ENCODE results near the gene ADGRA1. TPM values are rescaled to one million over a fixed set of nuclear protein-coding genes. Genes with fewer than 3 reads are reported as not detected.

Gene ADGRA1
- total RNA-seq, 4 donors from 2014 or later: not detected

- intact Hi-C loops (cut with DNase I): no loop called here
- peaks cover 0 to 75% (median 0%) of the 10 kb centered on the region in 4 donors for H3K27me3 ChIP-seq
- DNase-seq: no peak
- no peak overlapping the region for H3K4me3 ChIP-seq
- 80 to 87% methylated on average over 3 to 7 of the region's 13 CpGs for WGBS, 2 donors
- no peak for TF ChIP-seq POLR2A (IDR thresholded peaks at IDR 0.05)
- no peak for TF ChIP-seq CTCF (IDR thresholded peaks at IDR 0.05)
- no peak overlapping the region for H3K27ac ChIP-seq
- no peaks in the 10 kb centered on the region for H3K9me3 ChIP-seq
- no peaks in the 10 kb centered on the region for H3K36me3 ChIP-seq
- H3K4me1 ChIP-seq: peaks cover 0 to 5% (median 0%) of the 10 kb centered on the region in 3 donors
These were observed 31.7 kb upstream of the ADGRA1 start for GRCh38 chr10:133056001-133056400.

- Histone ChIP-seq H3K4me1 (peaks cover 0 to 5% (median 0%) of the 10 kb centered on the region in 3 donors), H3K36me3 (no peaks in the 10 kb centered on the region), H3K9me3 (no peaks in the 10 kb centered on the region), H3K4me3 (no peak overlapping the region), H3K27ac (no peak overlapping the region), H3K27me3 (peaks cover 0 to 73% (median 0%) of the 10 kb centered on the region in 4 donors)
- no peak for DNase-seq
- TF ChIP-seq CTCF (IDR thresholded peaks at IDR 0.05) (no peak), POLR2A (IDR thresholded peaks at IDR 0.05) (no peak)
- 83 to 93% methylated on average over 3 to 8 of the region's 19 CpGs for WGBS, 2 donors
- intact Hi-C loops (cut with DNase I): no loop called here
These were observed 31.0 kb upstream of the ADGRA1 start for GRCh38 chr10:133056651-133057178.

GRCh38 chr10:133058331-133059092 lies 29.2 kb upstream of the ADGRA1 start:
- peaks cover 0 to 61% (median 0%) of the 10 kb centered on the region in 4 donors for H3K27me3 ChIP-seq
- TF ChIP-seq CTCF (IDR thresholded peaks at IDR 0.05) (no peak), POLR2A (IDR thresholded peaks at IDR 0.05) (no peak)
- H3K36me3 ChIP-seq: no peaks in the 10 kb centered on the region
- peaks cover 0 to 5% (median 0%) of the 10 kb centered on the region in 3 donors for H3K4me1 ChIP-seq
- WGBS, 2 donors: 19 to 21% methylated on average over 13 of the region's 13 CpGs
- no peak overlapping the region for H3K4me3 ChIP-seq
- DNase-seq: no peak
- intact Hi-C loops (cut with DNase I): no loop called here
- no peaks in the 10 kb centered on the region for H3K9me3 ChIP-seq
- H3K27ac ChIP-seq: no peak overlapping the region

- H3K27me3 ChIP-seq: peaks cover 0 to 61% (median 0%) of the 10 kb centered on the region in 4 donors
- no peak overlapping the region for H3K4me3 ChIP-seq
- H3K36me3 ChIP-seq: no peaks in the 10 kb centered on the region
- WGBS, 2 donors: 73 to 75% methylated on average over 7 of the region's 7 CpGs
- DNase-seq: no peak
- no peaks in the 10 kb centered on the region for H3K9me3 ChIP-seq
- TF ChIP-seq CTCF (IDR thresholded peaks at IDR 0.05): no peak
- no peak for TF ChIP-seq POLR2A (IDR thresholded peaks at IDR 0.05)
- intact Hi-C loops (cut with DNase I): no loop called here
- H3K27ac ChIP-seq: no peak overlapping the region
- H3K4me1 ChIP-seq: peaks cover 0 to 5% (median 0%) of the 10 kb centered on the region in 3 donors
These were observed 28.6 kb upstream of the ADGRA1 start for GRCh38 chr10:133059093-133059470.

GRCh38 chr10:133059571-133059970 lies 28.2 kb upstream of the ADGRA1 start:
- intact Hi-C loops (cut with DNase I): no loop called here
- H3K36me3 ChIP-seq: no peaks in the 10 kb centered on the region
- no peaks in the 10 kb centered on the region for H3K9me3 ChIP-seq
- no peak overlapping the region for H3K27ac ChIP-seq
- peaks cover 0 to 5% (median 0%) of the 10 kb centered on the region in 3 donors for H3K4me1 ChIP-seq
- TF ChIP-seq CTCF (IDR thresholded peaks at IDR 0.05) (no peak), POLR2A (IDR thresholded peaks at IDR 0.05) (no peak)
- 52% methylated on average over 5 of the region's 9 CpGs; no CpG with 5 or more reads in 1 of the 2 donors for WGBS, 2 donors
- H3K4me3 ChIP-seq: no peak overlapping the region
- no peak for DNase-seq
- H3K27me3 ChIP-seq: peaks cover 0 to 59% (median 0%) of the 10 kb centered on the region in 4 donors
